Breast epithelium (tissue), 3 donors: ENCODE results near the gene RB1.

Experiments
- CTCF ChIP-seq, 3 donors: fragments of 450-650 bp; IDR thresholded peaks; one replicate each; pipeline ENCODE4 v1.5.1; 2016 to 2017; ENCODE audit warnings: antibody characterized with exemption in 3 of 3, mild to moderate bottlenecking in 3 of 3, moderate library complexity in 3 of 3
- POLR2AphosphoS5 ChIP-seq, 3 donors: sonication (generic); formaldehyde crosslinking; IDR thresholded peaks; one replicate each; pipeline ENCODE4 v1.6.1; 2017; ENCODE audit warnings: antibody characterized with exemption in 3 of 3

- no peak for TF ChIP-seq CTCF (IDR thresholded peaks at IDR 0.05)
- TF ChIP-seq POLR2AphosphoS5 (IDR thresholded peaks at IDR 0.05), result no peak
Observed at GRCh38 chr13:48404952-48405351, 101.4 kb downstream of the RB1 start.
